ENCODE data around the gene SLC66A1.

SLC66A1 gene

GRCh38 chr1:19312782-19313635 lies 883 bp downstream of the SLC66A1 start:
- Histone ChIP-seq H3K14ac (ENCODE audit: low read length) (peak overlapping the region; percentile 66), H2AK5ac (ENCODE audit: low read depth, low read length) (peak overlapping the region; percentile 0), H2BK5ac (ENCODE audit: low read length) (peak overlapping the region; percentile 49), H3K36me3 (replicated peaks in 1 of 2; ENCODE audit: control insufficient read depth in 2 of 2, insufficient read depth in 2 of 2, low read length in 2 of 2) (peaks cover 15 to 53% of the 10 kb centered on the region in 2 donors), H4K91ac (ENCODE audit: low read depth, low read length, poor library complexity) (no peak overlapping the region), H3K18ac (ENCODE audit: low read length) (peak overlapping the region; percentile 95), H3K4me3 (ENCODE audit: low read length in 2 of 2) (peak overlapping the region; percentile 86 to 91), H3K27ac (replicated peaks; ENCODE audit: low read length) (no peak overlapping the region), H2BK12ac (ENCODE audit: low read length) (no peak overlapping the region), H3K79me1 (ENCODE audit: low read depth, low read length) (peaks cover 13% of the 10 kb centered on the region), H4K8ac (ENCODE audit: low read depth, low read length) (no peak overlapping the region), H2AFZ (ENCODE audit: low read length) (peak overlapping the region; percentile 99), H3K4me1 (ENCODE audit: control insufficient read depth in 2 of 2, insufficient read depth in 1 of 2, low read depth in 1 of 2, low read length in 2 of 2) (peaks cover 6 to 12% of the 10 kb centered on the region in 2 donors), H3K23ac (ENCODE audit: low read depth, low read length, poor library complexity) (peak overlapping the region; percentile 93), H2BK120ac (ENCODE audit: low read depth, low read length) (no peak overlapping the region), H3K27me3 (ENCODE audit: control insufficient read depth in 3 of 3, insufficient read depth in 3 of 3, low read depth in 1 of 3, low read length in 3 of 3) (peaks cover 0 to 2% (median 0%) of the 10 kb centered on the region in 3 experiments), H3K9me3 (replicated peaks in 1 of 2; ENCODE audit: control insufficient read depth in 2 of 2, insufficient read depth in 1 of 2, low read depth in 1 of 2, low read length in 2 of 2) (no peaks in the 10 kb centered on the region), H2BK15ac (ENCODE audit: low read length) (no peak overlapping the region), H3K4me2 (ENCODE audit: insufficient read depth, low read length, poor library complexity, severe bottlenecking) (peak overlapping the region; percentile 75), H3K9ac (ENCODE audit: low read depth, low read length, poor library complexity) (peak overlapping the region; percentile 93), H3K4ac (ENCODE audit: low read length) (no peak overlapping the region)
- DNase-seq (ENCODE audit: low spot score) = no peak
- WGBS, 2 donors (ENCODE audit: extremely low coverage in 2 of 2, insufficient read length in 2 of 2, insufficient replicate concordance in 1 of 2) = 100% methylated on average over 1 of the region's 20 CpGs; no CpG with 5 or more reads in 1 of the 2 donors

GRCh38 chr1:19313636-19313959 lies 1.5 kb downstream of the SLC66A1 start:
- H3K27ac ChIP-seq (replicated peaks; ENCODE audit: low read length) = no peak overlapping the region
- H3K4me2 ChIP-seq (ENCODE audit: insufficient read depth, low read length, poor library complexity, severe bottlenecking) = no peak overlapping the region
- H4K8ac ChIP-seq (ENCODE audit: low read depth, low read length) = no peak overlapping the region
- H3K23ac ChIP-seq (ENCODE audit: low read depth, low read length, poor library complexity) = no peak overlapping the region
- no peaks in the 10 kb centered on the region for H3K9me3 ChIP-seq (replicated peaks in 1 of 2; ENCODE audit: control insufficient read depth in 2 of 2, insufficient read depth in 1 of 2, low read depth in 1 of 2, low read length in 2 of 2)
- H3K14ac ChIP-seq (ENCODE audit: low read length) = no peak overlapping the region
- no peak for DNase-seq (ENCODE audit: low spot score)
- no peak overlapping the region for H2BK5ac ChIP-seq (ENCODE audit: low read length)
- H3K79me1 ChIP-seq (ENCODE audit: low read depth, low read length) = peaks cover 13% of the 10 kb centered on the region
- no peak overlapping the region for H4K91ac ChIP-seq (ENCODE audit: low read depth, low read length, poor library complexity)
- H3K18ac ChIP-seq (ENCODE audit: low read length) = no peak overlapping the region
- H3K4ac ChIP-seq (ENCODE audit: low read length) = no peak overlapping the region
- H3K9ac ChIP-seq (ENCODE audit: low read depth, low read length, poor library complexity) = no peak overlapping the region
- no peak overlapping the region for H2AK5ac ChIP-seq (ENCODE audit: low read depth, low read length)
- peaks cover 12 to 53% of the 10 kb centered on the region in 2 donors for H3K36me3 ChIP-seq (replicated peaks in 1 of 2; ENCODE audit: control insufficient read depth in 2 of 2, insufficient read depth in 2 of 2, low read length in 2 of 2)
- H3K4me1 ChIP-seq (ENCODE audit: control insufficient read depth in 2 of 2, insufficient read depth in 1 of 2, low read depth in 1 of 2, low read length in 2 of 2) = peaks cover 6 to 12% of the 10 kb centered on the region in 2 donors
- no peak overlapping the region for H2BK15ac ChIP-seq (ENCODE audit: low read length)
- no peak overlapping the region for H2BK120ac ChIP-seq (ENCODE audit: low read depth, low read length)
- no peak overlapping the region for H2BK12ac ChIP-seq (ENCODE audit: low read length)
- H3K27me3 ChIP-seq (ENCODE audit: control insufficient read depth in 3 of 3, insufficient read depth in 3 of 3, low read depth in 1 of 3, low read length in 3 of 3) = no peaks in the 10 kb centered on the region
- no peak overlapping the region for H2AFZ ChIP-seq (ENCODE audit: low read length)
- peak overlapping the region in 1 of 2 donors; percentile 91 for H3K4me3 ChIP-seq (ENCODE audit: low read length in 2 of 2)
- no CpG with 5 or more reads among the region's 4 CpGs for WGBS, 2 donors (ENCODE audit: extremely low coverage in 2 of 2, insufficient read length in 2 of 2, insufficient replicate concordance in 1 of 2)

GRCh38 chr1:19313961-19314882 lies 2.1 kb downstream of the SLC66A1 start:
- Histone ChIP-seq H3K9me3 (replicated peaks in 1 of 2; ENCODE audit: control insufficient read depth in 2 of 2, insufficient read depth in 1 of 2, low read depth in 1 of 2, low read length in 2 of 2) (no peaks in the 10 kb centered on the region), H2BK120ac (ENCODE audit: low read depth, low read length) (no peak overlapping the region), H3K14ac (ENCODE audit: low read length) (no peak overlapping the region), H2AFZ (ENCODE audit: low read length) (no peak overlapping the region), H4K91ac (ENCODE audit: low read depth, low read length, poor library complexity) (no peak overlapping the region), H2BK12ac (ENCODE audit: low read length) (no peak overlapping the region), H3K79me1 (ENCODE audit: low read depth, low read length) (peaks cover 13% of the 10 kb centered on the region), H3K27me3 (ENCODE audit: control insufficient read depth in 3 of 3, insufficient read depth in 3 of 3, low read depth in 1 of 3, low read length in 3 of 3) (no peaks in the 10 kb centered on the region), H3K36me3 (replicated peaks in 1 of 2; ENCODE audit: control insufficient read depth in 2 of 2, insufficient read depth in 2 of 2, low read length in 2 of 2) (peaks cover 9 to 53% of the 10 kb centered on the region in 2 donors), H2BK5ac (ENCODE audit: low read length) (no peak overlapping the region), H3K4me2 (ENCODE audit: insufficient read depth, low read length, poor library complexity, severe bottlenecking) (no peak overlapping the region), H3K18ac (ENCODE audit: low read length) (no peak overlapping the region), H3K9ac (ENCODE audit: low read depth, low read length, poor library complexity) (no peak overlapping the region), H3K4me3 (ENCODE audit: low read length in 2 of 2) (no peak overlapping the region), H4K8ac (ENCODE audit: low read depth, low read length) (no peak overlapping the region), H3K23ac (ENCODE audit: low read depth, low read length, poor library complexity) (no peak overlapping the region), H3K27ac (replicated peaks; ENCODE audit: low read length) (no peak overlapping the region), H2AK5ac (ENCODE audit: low read depth, low read length) (no peak overlapping the region), H3K4me1 (ENCODE audit: control insufficient read depth in 2 of 2, insufficient read depth in 1 of 2, low read depth in 1 of 2, low read length in 2 of 2) (peaks cover 6 to 12% of the 10 kb centered on the region in 2 donors), H2BK15ac (ENCODE audit: low read length) (no peak overlapping the region), H3K4ac (ENCODE audit: low read length) (no peak overlapping the region)
- DNase-seq (ENCODE audit: low spot score) = no peak
- WGBS, 2 donors (ENCODE audit: extremely low coverage in 2 of 2, insufficient read length in 2 of 2, insufficient replicate concordance in 1 of 2) = no CpG with 5 or more reads among the region's 10 CpGs
